ENCODE measurements around the gene MSI2.

The MSI2 gene

DNA sequence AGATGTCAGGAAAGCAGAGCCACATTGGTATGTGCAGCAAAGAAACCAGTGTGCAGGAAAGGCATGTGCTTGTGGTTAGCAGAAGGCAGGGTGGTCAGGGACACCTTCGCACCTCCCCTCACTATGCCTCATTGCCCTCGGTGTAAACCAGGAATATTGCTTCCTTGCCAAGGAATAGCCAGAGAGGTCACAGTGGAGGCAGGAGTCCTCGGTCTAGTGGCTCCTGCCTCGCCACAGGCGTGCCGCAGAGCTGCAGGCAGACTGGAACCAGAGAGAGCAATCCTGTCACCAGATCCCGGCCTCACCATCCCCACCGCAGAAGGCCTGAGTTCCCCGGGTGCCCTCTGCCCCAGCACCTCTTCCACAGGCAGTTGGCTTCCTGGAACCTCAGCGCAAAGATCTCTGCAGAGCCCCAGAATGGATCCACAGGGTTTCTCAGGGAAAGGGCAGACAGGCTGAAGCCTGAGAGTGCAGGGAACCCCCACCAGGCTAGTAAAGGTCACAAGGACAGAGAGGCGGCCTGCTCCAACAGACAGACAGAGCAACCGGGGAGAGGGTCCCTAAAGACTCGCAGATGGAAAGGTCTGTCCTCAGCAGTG lies 467.2 kb downstream of the MSI2 start:
- DNase-seq: peak; percentile 32

DNA sequence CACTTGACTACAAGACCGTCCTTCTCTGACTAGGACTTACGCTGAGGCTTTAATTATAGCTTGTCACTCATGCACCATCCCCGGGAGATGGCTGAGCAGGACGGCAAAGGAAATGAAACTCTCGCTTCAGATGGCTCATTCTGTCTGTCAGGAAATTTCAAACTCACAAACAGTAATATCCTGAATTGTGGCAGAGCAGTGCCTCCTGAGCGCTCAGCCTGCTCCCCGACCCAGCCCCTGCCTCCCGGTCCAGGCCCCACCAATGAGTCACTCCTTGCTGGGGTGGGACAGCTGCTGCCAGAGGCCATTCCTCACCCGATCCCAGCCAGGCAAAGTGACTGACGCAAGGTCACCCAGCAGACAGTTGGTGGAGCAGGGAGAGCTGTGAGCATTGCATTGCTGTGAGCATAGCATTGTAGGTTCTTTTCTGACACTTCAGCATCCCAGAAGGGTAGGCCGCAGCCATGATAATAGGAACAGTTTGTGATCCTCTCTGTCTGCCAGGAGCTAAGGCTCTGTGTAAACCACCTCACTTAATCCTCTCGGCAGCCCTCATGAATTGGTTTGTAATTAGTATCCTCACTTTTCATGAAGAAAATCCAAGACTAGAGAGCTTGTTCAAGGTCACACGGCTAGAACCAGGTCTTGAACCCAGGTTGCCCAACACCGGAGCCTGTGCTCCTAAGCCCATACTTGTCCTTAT lies 467.9 kb downstream of the MSI2 start:
- no peak for DNase-seq

DNA sequence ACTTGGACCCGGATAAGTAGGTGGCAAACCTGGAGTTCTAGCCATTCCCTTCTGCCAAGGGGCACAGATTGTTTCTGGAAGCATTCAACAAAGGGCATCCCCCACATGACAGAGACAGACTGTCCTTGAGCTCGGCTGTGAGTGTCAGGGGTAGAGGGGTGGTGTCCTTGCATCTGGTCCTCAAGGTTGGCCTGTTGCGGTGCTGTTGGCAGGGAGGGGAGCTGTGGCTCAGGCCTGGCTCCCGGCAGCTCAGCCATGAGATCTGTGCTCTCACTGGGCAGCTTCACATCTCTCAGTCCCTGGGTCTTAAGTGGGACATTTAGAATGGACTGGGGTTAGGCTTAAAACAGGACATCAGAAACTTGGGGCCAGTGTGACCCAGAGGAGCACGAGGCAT lies 468.4 kb downstream of the MSI2 start:
- DNase-seq: no peak

DNA sequence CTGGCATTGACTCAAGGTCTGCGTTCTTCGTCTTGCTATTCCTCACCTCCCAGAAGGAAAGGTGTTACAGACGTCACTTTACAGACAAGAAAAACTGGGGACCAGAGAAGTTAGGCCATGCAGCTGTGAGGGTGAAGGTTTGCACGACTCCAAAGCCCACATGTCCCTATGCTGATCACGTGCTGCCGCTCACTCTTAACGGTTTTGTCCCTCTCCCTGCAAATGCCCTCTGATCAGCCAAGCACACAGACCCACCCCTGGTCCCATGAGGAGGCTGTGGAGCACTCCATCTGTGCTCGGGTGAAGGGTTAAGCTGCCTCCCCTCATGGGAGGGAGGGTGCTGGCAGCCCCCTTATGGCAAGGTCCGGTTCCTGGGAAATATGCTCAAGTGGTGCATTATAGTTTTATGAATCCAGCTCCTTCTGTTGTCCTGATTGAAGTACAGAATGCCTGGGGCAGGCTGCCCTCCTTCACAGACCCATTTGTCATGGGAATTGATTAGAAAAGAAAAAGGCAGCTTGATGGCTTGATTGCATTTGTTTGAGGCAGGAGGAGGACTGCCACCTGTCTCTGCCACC lies 470.0 kb downstream of the MSI2 start:
- no peak for DNase-seq

DNA sequence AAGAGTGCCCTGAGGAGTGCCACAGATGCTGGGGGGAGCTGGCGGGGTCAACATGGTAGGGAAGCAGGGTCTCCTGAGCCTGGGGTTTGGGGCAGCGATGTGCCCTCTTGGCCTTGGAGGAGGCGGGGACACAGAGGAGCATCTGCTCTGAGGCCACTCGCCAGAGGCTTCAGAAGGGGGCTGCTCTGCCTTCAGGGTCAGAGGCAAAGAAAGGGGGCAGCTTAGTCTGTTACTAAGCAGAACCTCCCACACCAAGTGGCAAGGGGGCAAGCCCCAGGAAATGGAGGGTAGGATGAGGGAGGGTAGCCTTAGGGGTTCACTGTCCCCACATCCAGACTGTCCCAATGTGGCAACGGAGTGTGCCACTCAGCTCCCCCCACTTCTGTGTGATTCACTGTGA lies 470.5 kb downstream of the MSI2 start:
- no peak for DNase-seq

DNA sequence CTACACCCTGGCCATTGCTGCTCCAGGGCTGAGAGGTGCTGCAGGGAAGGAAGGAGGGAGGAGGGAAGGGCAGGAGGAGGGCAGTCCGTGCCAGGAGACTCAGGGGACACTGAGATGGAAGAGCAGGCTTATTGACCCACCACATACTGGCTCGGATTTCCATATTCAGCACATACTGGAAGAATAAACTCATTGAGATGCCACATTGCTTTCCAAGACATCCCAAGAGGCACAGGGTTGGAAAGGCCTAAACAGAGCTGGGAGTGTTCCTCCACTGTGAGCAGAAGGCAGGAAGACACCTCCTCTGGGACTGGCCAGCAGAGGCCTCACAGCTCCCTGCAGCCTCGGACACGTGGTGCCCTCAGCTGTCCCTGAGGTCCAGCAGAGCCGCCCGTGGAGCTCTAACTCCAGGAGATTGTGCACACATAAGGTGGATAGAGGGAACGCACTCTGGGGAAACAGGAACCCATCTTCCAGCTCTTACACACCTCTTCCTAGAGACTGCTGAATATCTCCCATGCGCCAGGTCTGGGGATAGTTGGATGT lies 471.4 kb downstream of the MSI2 start:
- no peak for DNase-seq

DNA sequence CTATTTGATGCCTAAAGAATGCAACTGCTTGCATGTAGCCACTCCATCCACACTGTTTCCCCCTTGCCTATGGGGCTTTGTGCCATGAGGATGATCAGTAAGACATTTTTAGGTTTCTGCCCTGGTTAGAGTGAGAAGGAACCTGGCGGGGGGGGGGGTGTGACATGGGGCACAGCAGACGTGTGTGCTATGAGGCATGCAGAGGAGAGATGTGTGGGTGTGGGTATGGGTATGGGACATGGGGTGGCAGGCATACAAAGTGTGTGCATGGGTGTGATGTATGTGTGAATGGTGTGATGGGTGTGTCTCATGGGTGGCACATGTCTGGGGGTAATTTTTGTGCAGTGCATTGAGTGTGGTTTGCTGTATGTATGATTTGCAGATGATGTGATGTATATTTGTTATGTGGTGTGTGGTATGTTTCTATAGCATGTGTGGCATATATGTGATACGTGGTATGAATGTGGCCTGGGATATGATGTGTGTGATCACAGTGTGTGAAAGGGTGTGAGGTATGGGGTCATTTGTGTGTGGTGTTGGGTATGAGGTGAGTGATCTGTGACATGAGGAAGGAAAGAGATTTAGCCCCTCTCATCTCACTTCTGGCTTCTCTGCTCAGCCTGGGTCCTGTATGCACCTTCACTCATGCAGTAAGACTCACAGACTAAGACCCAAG lies 473.8 kb downstream of the MSI2 start:
- DNase-seq: no peak

DNA sequence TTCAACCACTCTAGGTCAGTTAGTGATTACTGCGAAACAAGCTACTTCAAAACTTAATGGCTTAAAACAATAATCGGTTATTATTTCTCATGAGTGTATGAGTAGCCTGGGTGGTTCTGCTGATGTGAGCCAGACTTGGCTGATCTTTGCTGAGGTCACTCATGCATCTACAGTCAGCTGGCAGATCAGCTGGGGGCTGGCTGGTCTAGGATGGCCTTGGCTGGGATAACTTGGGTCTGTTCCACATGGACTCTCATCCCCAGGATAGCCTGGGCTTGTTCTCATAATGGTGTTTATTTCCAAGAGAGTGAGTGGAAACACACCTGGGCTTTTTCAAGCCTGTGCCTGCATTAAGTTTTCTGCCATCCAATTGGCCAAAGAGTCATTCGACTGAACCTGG lies 475.7 kb downstream of the MSI2 start:
- DNase-seq: no peak

DNA sequence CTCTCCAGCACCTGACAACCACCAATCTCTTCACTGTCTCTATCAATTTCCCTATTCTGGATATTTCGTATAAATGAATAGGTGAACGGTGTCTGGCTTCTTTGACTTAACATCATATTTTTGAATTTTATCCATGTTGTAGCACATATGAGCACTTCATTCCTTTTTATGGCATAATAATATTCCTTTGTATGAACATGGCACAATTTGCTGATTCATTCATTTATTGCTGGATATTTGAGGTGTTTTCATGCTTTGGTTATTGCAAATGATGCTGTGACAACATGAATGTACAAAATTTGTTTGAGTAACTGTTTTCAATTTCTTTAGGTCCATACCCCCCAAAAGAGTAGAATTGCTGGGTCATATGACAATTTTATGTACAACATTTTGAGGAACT lies 476.8 kb downstream of the MSI2 start:
- no peak for DNase-seq

Measured in right kidney (tissue), 1 donor.